HG03558 (cell line): Measurements from ENCODE around the gene EMILIN2.

Experiments used
- ATAC-seq: cut with Tn5 transposase; IDR thresholded peaks from one replicate; pipeline ENCODE4 v1.9.1; 2021; ENCODE audit warnings: moderate number of reproducible peaks; ENCODE audit not compliant: unreplicated experiment; ENCODE audit errors: extremely low read depth

The EMILIN2 gene

DNA sequence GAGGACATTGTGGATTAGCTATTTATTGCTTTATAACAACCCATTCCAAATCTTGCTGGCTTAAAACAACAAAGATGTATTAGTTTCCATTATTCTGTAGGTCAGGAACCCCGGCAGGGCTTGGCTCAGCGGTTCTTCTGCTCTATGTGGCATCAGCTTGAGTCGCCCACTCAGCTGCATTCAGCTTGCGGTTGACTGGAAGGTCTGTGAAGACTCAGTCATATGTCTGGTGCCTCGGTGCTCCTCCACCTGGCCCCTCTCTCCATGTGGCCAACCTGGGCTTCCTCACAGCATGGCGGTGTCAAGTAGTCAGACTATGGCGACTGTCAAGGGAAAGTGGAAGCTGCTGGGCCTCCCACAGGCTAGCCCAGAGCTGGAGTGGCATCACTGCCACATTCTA is 48.6 kb downstream of the EMILIN2 start:
- no peak for ATAC-seq

DNA sequence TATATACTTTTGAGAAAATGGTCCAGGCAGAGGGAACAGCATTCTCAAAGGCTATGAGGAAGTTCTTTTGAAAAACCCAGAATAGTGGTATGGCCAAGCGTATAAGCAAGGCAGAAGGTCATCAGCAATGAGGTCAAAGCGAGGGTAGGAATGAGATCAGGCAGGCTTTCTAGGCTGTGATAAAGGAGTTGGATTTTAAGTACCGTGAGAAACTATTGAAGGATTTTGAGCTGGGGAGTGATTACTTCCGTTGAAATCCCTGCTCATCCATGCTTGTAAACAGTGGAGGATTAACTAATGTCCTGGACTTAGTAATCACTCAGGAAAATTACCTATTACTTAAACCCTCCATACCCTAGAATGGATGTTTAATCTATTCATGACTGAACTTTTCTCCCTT is 50.2 kb downstream of the EMILIN2 start:
- no peak for ATAC-seq

DNA sequence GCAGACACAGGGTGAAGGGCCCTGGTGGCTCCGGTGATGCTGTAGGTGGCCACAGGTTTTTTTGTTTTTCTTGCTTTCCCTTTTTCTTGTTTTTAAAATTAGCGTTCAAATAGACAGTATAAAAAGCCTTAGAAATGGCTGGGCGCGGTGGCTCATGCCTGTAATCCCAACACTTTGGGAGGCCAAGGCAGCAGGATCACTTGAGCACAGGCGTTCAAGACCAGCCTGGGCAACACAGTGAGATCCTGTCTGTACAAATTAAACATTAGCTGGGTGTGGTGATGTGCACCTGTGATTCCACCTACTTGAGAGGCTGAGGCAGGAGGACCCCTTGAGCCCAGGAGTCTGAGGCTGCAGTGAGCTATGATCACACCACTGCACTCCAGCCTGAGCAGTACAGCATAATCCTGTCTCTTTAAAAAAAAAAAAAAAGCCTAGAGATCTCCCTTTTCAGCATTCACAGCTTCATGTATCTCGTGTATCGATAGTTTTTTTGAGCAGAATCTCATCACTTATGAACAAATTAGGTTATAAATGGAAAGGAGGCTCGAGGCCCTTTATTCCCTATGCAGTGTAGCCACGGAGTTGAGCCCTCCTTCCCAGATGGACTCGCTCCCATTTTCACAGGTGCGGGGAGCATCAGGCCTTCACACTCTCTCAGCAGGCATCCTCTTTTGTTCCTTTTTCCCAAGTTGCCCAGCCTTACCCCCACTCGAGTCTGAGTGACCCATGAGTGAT is 50.8 kb downstream of the EMILIN2 start:
- ATAC-seq: no peak

DNA sequence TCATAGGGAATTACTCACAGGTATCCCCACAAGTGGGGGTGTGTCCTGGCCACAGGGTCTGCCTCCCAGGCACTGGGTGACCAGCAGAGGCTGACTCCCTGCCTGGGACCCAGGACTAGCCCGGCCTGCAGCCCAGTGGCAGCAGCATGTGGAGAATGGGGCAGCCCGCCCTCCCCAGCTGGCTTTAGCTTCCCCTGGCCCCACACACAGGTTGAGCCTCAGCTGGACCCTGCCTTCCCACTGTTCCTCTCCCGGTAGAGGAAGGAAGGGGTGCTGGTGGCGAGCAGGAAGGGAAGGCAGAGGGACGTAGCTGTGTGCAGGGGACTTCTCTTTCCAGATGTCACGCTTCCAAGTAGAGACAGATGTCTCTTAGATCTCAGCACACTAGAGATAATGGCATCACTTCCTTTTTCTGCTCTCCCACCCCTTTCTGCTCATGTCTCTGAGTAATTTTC is 51.4 kb downstream of the EMILIN2 start:
- ATAC-seq: no peak

DNA sequence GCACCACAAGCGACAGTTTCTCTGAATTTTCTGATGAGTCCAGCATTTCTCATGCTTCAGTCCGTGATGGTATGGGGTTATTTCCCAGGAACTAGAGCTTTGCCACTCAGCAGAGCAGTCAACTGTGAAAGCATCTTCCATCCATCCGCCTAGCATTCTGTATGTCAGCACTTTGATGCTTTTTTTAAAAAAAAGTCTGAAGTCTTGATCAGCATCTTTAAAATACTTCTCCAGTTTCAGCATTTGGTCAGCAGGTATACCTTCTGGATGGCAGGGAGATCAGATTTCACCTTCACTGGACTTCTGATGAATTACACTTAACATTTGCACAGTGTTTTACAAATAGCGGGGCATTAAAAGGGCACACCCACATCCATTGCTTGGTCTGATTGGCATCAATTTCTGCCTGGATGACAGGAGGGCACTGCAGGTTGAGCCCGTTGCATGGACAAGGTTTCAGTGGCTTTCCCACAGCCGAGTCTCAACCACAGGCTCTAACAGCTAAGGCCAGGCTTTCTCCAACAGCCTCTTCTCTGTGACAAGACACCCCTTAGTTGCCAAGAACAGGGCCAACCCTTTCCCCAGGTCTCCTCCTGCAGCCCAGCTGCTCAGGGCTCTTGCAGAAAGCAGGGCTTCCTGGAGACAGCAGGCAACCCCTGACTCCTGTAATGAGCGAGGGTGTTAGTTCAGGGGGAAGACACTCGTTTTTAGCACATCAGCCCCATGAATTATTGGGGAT is 54.0 kb downstream of the EMILIN2 start:
- ATAC-seq: no peak

DNA sequence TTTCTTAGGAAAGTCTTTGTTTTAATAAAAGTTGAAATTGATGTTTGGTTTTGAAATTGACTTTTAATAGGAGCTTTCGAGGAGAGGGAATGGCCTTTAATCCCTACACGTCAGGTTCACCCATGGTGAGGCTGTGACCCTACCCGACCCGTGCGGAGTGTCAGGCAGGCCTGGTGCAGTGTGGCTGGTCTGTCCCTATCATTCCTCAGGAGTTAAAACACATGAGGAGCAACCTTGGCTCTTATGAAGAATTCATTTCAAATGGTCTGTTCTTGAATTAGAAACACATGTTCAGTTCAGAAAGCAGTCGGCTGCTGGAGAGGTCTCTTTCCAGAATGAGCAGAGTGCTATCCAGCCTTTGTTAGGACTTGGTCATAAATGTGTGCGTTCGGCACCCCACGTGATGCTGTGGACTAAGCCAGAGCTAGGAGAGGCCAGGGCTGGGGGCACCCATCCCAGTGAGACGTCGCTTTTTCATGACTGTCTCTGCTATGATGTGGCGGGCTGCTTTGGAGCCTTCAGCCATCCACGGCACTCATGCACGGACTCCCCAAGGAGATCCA is 54.7 kb downstream of the EMILIN2 start:
- no peak for ATAC-seq

DNA sequence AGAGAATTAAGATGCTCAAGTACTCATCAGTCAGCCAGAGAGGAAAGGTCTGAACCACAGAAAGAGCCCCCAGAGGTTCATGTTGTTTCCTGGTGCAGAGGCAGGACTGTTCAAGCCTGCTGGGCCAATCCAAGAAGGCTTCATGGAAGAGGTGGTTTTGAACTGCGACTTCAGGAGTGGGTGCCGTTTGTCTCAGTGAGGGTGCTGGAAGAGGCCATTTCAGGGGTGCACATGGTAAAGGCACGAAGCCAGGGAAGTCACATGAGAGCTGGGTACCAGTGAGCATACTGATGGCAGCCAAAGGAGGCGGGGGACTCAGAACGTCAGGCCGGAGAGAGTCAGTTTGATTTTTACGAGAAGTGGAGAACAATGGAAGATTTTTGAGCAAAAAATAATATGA is 55.5 kb downstream of the EMILIN2 start:
- no peak for ATAC-seq

DNA sequence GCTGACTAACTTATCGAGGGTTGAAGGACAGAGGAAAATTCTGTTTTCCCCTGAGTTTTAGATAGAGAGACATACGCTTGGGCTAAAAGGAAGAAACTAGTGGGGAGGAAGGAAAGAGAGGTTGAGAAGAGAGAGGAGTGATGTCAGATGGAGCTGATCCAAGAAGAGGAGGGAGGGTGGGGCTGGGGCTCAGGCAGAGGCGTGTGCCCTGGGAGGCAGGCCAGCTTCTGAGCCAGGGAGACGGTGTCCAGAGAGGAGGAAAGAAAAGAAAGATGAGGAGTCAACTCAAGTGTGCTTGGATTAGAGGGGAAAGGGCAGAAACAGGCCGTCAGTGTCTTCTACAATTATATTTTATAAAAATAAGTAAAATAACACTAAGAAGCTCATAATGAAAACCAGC is 56.2 kb downstream of the EMILIN2 start:
- no peak for ATAC-seq

DNA sequence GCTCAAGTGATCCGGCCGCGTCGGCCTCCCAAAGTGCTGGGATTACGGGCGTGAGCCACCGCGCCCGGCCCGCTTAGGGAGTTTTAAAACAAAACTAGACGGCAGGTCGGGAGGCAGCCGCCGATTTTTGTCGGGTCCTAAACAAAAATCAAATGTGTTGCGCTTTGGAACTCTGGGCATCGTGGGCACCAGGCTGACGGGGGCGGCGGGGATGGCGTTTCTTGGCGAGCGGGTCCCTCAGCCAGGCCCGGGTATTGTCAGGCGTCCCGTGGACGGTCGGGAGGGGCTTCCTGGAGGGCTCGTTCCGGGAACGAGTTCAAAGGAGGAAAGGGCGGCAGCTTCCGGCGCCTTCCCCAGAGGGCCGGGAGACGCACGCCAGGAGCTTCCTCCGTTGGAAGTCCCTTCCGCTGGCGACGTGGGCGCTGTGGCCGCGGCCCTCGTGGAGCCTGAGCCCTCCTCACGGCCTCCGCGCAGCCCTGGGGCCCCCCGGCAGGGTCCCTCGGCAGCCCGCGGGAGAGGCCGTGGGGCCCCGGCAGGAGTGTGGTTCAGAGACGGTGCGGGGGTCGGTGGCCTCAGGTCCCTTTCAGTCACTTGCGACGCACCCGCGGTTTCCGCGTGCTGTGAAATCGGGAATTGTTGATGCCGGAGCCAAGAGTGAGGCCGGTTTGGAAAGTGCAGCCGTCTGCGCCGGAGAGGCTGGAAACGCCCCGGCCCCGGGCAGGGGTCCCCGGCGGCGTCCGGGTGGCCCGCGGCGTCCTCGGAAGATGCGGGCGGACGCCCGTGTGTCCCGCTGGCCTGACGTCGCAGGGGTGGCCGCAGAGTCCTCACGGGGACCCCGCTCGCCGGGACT is 59.3 kb downstream of the EMILIN2 start:
- ATAC-seq: no peak

DNA sequence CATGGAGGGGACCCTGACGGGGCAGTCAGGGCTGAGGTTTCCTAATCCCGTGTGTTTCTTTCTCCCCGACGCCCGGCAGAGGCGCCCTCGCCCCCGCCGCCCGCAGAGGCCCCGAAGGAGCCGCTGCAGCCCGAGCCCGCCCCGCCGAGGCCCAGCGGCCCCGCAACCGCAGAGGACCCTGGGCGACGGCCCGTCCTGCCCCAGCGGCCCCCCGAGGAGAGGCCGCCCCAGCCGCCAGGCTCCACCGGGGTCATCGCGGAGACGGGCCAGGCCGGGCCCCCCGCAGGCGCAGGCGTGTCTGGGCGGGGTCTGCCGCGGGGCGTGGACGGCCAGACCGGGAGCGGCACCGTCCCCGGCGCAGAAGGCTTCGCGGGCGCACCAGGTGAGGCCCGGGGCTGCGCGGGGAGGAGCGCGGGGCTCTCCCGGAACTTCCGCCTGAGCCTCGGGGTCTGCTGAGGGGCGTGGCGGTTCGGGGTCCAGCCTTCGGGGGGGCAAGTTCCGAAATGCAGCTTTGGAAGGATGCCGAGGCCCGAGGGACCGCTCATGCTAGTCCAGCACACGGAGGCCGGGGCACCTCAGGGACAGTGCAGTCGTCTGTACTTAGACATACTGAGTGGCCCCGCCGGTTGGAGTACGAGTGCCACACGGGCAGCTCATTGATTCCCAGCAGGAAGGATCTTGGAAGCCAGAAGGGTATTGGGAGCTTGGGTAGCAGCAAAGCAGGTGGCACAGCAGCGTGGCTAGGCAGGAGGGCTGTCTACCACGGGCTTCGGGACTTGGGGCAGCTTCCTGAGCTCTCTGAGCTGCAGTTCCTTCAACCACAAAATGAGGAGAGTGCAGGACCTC is 60.1 kb downstream of the EMILIN2 start:
- no peak for ATAC-seq

DNA sequence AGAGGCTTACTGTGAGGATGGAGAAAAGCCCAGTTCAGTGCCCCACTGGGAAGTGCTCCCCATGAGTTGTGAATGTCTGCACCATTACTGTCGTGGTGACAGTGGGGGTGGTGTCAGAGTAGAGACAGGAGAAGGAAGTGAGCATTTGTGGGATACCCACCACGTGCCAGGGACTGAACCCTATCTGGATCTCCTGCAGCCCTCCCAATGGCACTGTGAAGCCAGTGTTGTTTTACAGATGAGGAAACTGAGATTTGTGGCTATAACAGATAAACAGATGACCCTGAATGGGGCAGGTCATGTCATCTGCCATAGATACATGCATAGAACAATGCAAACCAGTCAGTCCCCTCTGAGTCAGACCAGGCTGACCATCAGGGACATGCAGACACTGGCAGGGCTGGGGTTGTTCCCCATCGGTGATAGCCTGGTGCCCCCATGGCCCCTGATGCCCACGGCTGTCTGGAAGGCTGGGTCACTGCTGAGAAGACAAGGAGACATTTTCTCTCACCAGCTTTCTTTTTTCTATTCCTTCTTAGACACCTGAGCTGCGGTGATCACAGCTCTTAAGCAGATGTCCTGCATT is 60.8 kb downstream of the EMILIN2 start:
- no peak for ATAC-seq

DNA sequence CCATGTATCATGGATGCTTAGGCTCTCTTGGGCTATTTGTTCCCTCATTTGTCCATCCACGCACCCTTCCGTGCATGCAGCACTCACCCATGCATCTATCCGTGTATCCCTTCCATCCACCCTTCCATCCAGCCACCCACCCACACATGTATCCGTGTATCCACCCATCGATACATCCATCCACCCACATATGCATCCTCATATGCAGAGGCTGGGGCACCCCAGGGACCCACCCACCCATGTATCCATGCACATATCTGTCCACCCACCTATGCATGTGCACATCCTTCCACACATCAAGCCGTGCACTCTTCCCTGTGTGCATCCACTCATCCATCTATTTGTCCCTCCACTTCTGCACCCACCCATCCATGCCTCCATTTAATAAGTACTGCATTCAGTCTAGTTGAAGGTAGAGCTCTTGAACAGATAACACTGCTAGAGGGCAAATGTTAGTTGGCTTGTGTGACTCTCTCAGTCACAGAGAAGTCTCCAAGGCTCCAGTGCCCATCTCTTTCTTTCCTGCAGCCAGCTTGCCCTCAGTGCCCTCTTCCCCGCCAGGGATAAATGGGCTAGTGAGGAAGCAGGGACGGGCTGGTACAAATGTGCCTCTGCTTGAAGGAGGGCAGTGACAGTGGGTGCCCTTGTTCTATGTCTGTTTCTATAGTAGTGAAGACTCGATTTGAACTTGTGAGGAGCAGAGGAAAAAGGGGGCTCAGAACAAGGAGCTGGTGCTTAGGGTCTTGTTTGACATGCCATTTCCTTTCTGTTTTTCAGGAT is 61.5 kb downstream of the EMILIN2 start:
- no peak for ATAC-seq

DNA sequence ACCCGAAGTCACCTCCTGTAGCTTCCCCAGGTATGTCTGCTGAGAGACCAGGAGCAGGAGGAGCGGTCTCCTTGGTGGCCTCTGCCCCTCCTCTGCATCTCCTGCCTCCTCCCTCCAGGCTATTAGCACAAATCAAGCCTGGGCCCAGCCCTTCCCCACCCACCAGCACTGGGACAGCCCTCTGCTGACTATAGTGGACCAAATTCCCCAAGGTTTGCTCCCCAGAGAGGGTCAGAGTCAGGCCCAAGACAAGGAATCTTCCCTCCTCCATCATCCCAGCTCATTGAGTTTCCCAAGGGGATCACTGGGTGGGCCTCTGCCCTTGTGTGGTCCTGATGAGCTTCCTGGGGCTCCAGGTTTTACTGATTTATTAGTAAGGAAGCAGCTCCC is 62.1 kb downstream of the EMILIN2 start:
- ATAC-seq: no peak

DNA sequence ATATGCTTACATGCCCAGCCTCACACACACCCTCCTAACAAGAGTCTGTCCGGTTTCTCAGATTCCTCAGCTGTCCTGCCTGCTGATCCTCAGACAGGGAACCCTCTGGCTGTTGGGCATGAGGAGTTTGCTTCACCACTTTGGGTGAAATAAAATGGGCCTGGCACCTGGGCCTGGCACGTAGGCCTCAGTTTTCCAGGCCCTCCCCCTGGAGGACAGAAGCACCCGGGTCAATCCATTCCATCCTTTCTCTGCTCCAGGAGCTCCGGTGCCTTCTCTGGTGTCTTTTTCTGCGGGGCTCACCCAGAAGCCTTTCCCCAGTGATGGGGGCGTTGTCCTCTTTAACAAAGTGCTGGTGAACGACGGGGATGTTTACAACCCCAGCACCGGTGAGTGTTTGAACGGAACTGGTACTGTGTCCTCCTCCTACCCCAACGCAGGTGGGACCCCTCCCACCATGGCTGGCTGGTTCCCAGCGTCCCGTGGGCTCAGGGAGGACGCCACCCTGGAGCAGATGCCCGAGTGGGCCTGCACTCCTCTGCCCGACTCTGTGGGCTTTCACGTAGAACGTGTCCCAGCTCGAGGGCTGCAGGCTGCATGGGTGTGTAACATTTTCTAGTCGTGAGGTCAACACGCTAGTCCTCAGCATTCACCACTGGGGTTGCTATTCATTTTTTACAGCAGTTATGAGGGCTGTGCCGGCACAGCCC is 62.8 kb downstream of the EMILIN2 start:
- no peak for ATAC-seq

DNA sequence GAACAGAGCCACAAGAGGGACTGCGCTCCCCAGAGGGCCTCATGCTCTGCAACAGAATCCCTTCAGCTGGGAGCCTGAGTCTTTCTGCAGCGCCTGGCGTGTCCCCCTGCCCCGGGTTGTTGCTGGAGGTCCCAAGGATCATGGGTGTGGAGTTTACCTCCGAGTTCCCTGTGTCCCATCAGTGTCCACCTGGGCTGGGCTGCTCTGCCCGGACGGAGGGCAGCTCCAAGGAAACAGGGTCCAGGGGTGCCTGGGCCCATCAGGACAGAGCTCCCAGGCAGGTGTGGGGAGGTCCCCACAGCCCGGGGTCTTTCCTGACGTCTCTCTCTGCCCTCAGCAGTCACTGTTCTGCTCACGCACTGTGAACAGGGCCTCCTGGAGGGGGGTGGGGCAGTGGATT is 63.5 kb downstream of the EMILIN2 start:
- ATAC-seq: no peak

DNA sequence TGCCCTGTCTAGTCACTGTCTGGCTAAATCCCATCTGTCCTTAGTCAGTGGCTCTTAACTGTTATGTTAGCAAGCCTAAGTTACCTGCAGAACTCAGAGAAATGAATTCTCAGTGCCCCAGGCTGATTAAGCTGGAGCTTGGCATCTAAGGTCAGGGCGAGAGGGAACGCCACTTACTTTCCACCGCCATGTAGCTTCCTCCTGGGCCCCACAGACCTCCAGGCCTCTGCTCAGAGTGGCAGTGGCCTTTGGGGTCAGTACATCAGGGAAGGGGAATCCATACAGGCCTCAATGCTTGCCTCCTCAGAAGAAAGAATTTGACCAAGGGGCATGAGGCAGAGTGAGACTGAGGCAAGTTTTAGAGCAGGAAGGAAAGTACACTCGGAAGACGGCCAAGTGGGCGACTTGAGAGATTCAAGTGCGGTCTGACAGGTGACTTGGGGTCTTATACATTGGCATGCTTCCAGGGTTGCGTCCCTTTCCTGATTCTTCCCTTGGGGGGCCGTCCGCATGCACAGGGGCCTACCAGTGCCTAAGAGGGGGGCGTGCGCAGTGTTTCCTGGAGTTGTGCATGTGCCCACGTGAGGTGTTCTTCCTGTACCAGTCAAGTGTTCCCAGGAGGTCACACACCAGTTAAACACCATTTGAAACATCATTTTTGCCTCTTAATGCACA is 64.1 kb downstream of the EMILIN2 start:
- ATAC-seq: no peak

DNA sequence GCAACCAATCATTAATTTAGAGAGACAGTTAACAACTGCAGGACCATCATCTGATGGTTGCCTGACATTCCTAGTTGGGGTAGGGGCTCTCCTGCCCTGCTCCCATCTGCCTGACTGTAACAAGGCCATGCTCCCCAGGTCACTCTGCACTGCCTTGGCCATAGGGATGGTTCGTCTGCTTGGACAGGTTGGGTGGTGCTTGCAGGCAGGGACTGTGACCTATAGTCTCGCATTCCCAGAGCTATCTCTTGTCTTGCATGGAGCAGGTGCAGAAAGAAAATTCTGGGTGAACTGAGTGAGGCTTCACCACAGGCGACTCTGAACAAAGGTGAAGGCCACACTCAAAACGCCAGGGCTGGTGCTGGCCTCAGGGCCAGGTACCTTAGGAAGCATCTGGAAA is 64.7 kb downstream of the EMILIN2 start:
- ATAC-seq: no peak
